Endothelial cell of umbilical vein (primary cell): ENCODE data around the gene OR51E2.

ENCODE experiments used
- EZH2 ChIP-seq: IDR thresholded peaks from 2 replicates; pipeline ENCODE4 v1.6.1; 2012; ENCODE audit warnings: borderline replicate concordance, low read depth, mild to moderate bottlenecking, moderate library complexity, low read length, inconsistent platforms; ENCODE audit not compliant: severe bottlenecking
- POLR2AphosphoS5 ChIP-seq: IDR thresholded peaks from 2 replicates; pipeline ENCODE4 v1.6.1; 2012; ENCODE audit warnings: low read depth, mild to moderate bottlenecking, control low read depth, low read length, moderate library complexity; ENCODE audit not compliant: insufficient read depth
- TF ChIP-seq, protein P1 (sequence below): IDR thresholded peaks from 2 replicates; pipeline ENCODE4 v1.6.1; 2011; ENCODE audit not compliant: insufficient read depth, insufficient read length

DNA sequence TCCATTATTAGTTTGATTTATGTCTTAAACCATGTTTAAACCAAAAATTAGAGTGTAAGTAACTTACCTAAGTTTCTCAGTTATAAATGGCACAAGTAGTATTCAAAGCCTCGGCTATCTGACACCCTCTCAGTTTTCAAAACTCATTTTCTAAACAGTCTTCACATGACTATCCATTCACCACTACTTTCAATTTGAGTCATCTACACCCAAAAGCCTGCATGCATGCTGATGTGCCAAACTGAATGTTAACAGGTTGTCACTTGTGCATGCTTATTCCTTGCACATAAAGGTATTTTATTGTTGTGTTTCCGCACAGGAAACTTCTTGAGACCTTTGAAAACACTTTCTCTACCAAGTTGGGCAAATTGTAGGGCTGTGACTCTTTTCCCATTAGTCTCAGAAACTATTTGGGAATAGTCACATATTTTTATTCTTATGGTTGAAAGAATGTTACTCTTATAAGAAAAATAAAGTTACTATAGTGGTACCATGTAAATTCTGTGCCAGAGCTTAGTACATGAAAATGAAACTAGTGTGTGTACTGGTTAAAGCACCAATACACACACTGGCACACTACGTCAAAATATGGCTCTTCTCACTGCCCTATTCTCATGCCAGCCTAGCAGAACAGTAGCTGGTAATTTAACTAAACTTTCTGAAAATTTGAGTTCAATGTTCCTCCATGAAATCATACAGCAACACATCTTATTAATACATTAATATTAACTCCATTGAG, 2.2 kb upstream of the OR51E2 start:
- TF ChIP-seq POLR2AphosphoS5 (no peak), EZH2 (no peak)
- TF ChIP-seq, protein P1, sequence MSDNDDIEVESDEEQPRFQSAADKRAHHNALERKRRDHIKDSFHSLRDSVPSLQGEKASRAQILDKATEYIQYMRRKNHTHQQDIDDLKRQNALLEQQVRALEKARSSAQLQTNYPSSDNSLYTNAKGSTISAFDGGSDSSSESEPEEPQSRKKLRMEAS: no peak
